Hepatocyte (in vitro differentiated cells): ENCODE results near the gene SGTA.

Experiments used
- CTCF ChIP-seq: fragments of 200-600 bp; sonication (generic); IDR thresholded peaks from 2 replicates; pipeline ENCODE4 v1.5.1; 2016; ENCODE audit warnings: antibody characterized with exemption, mild to moderate bottlenecking; ENCODE audit not compliant: poor library complexity
- EZH2 ChIP-seq: fragments of 200-600 bp; sonication (generic); IDR thresholded peaks from 2 replicates; pipeline ENCODE4 v1.6.1; 2016; ENCODE audit warnings: antibody characterized with exemption, mild to moderate bottlenecking, borderline replicate concordance
- EZH2phosphoT487 ChIP-seq: fragments of 200-600 bp; sonication (generic); IDR thresholded peaks from one replicate; pipeline ENCODE4 v1.6.1; 2018; ENCODE audit warnings: antibody characterized with exemption, mild to moderate bottlenecking, low read depth, moderate library complexity; ENCODE audit not compliant: unreplicated experiment, severe bottlenecking

DNA sequence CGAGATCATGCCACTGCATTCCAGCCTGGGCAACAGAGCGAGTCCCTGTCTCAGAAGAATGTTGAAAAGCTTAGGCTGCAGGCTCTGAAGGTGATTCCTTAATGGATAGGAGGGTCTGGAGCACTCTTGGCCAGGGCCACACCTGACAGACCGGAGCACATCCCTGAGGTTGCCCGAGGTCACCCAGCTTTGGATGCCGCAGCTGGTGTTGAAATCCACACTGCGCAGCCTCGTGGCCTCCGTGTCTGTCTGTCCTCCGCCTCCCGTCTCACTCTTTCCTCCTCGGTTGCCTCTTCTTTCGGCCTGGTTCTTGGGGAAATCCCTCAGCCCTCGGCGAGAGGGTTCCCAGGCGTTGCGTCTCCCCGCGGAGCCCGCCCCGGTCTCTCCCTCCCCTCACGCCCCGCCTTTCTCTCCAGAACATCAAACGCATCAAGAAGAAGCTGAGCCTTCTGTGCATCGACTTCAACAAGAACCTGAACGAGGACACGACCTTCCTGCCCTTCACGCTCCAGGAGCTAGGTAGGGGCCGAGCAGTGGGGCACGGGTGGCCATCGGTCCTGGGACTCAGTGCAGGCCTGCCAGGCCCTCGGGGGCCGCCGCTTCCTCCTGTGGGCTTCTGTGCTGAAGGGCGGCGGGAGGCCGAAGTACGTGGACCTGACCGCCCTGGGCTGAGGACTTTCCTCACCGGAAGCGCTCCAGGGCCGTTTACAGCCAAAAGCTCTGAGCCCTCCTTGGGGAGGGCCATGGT, 16.4 kb upstream of the SGTA start:
- TF ChIP-seq CTCF (no peak), EZH2 (no peak), EZH2phosphoT487 (no peak)
